WI38 (cell line): ENCODE measurements around the gene ORC5.

Experiments
- H3K4me3 ChIP-seq: 2 replicates; pipeline ENCODE4 v1.5.1; 2011; ENCODE audit warnings: low read depth, mild to moderate bottlenecking, control low read depth, low read length
- CTCF ChIP-seq: IDR thresholded peaks from 2 replicates; pipeline ENCODE4 v1.5.1; 2012; ENCODE audit warnings: low read depth, mild to moderate bottlenecking, control low read depth, low read length

The ORC5 gene

GRCh38 chr7:104133238-104133637 lies 74.6 kb downstream of the ORC5 start:
- no peak for TF ChIP-seq CTCF
- H3K4me3 ChIP-seq: no peak overlapping the region

GRCh38 chr7:104130726-104131125 lies 77.1 kb downstream of the ORC5 start:
- H3K4me3 ChIP-seq: no peak overlapping the region
- TF ChIP-seq CTCF: no peak

- TF ChIP-seq CTCF: no peak
- no peak overlapping the region for H3K4me3 ChIP-seq
These were observed 80.6 kb downstream of the ORC5 start for GRCh38 chr7:104127204-104127603.

GRCh38 chr7:104126411-104126841 lies 81.4 kb downstream of the ORC5 start:
- no peak overlapping the region for H3K4me3 ChIP-seq
- TF ChIP-seq CTCF: no peak

GRCh38 chr7:104124893-104125477 lies 82.8 kb downstream of the ORC5 start:
- TF ChIP-seq CTCF: no peak
- no peak overlapping the region for H3K4me3 ChIP-seq

GRCh38 chr7:104124469-104124868 lies 83.3 kb downstream of the ORC5 start:
- no peak for TF ChIP-seq CTCF
- H3K4me3 ChIP-seq: no peak overlapping the region

GRCh38 chr7:104123786-104124185 lies 84.0 kb downstream of the ORC5 start:
- no peak overlapping the region for H3K4me3 ChIP-seq
- no peak for TF ChIP-seq CTCF
